Aortic smooth muscle cell (primary cell): ENCODE data around the gene CELF5. TPM values are rescaled to one million over a fixed set of nuclear protein-coding genes. Genes with fewer than 3 reads are reported as not detected.

Experiments
- total RNA-seq: library from RNA; depleted of rRNA; stranded (reverse); fragments of >200 nt; gene quantifications from 2 replicates; pipeline ENCODE4 v1.2.3, GENCODE V29; 2014

CELF5 gene
- total RNA-seq = not detected in 2 replicates

DNA sequence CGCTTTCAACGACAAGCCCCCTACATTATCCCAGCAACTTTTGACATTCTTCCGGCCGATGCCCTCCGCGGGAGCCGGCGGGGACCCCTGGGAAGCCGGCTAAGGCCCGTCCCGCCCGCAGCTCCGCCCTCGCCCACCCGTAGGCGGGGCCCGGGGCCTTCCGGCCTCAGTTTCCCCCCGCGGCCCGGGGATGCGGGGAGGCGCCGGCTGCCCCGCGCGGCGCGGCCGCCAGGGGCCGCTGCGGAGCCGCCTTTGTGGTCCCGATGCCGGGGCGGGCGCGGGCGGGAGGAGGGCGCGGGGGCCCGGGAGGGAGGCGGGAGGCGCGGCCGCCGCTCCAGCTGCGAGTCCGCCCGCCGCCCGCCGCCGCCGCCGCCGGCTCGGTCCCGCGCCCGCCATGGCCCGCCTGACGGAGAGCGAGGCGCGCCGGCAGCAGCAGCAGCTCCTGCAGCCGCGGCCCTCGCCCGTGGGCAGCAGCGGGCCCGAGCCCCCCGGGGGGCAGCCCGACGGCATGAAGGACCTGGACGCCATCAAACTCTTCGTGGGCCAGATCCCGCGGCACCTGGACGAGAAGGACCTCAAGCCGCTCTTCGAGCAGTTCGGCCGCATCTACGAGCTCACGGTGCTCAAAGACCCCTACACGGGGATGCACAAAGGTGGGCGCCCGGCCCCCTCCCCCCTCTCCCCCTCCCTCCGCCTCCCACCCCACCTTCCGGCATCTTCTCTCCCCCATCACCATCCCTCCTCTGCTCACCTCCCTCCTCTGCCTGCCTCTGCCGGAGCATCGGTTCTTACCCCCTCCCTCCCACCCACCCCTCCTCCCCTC lies at the start of gene CELF5:
Gene CELF5, plus strand, starts transcription at position 316 of the 823 bp plus-strand sequence. Its CDS starts 79 bp downstream, at position 395.

DNA sequence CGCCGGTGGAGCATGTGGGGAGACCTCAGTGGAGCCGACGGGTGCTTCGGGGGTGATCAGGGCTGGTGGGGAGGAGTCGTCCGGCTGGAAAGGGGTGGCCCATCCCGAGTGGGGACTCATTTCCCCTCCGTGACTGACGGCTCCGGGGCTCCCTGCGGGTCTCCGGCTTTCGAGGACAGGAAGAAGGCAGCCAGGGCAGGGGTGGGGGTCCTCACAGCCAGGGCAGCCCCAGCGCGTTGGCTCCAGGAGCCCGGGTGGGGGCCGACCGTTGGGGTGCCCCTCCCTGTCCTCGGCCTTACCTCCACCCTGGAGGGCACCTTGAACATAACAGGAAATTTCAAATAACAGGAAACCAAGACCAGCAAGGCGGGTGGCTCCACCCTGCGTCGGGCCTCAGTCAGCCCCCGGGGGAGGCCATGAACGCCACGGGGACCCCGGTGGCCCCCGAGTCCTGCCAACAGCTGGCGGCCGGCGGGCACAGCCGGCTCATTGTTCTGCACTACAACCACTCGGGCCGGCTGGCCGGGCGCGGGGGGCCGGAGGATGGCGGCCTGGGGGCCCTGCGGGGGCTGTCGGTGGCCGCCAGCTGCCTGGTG lies 46.0 kb upstream of the CELF5 start, which contains the start of gene S1PR4:
Gene S1PR4, plus strand, starts transcription at position 393 of the 596 bp plus-strand sequence. Its CDS starts 24 bp downstream, at position 417.

DNA sequence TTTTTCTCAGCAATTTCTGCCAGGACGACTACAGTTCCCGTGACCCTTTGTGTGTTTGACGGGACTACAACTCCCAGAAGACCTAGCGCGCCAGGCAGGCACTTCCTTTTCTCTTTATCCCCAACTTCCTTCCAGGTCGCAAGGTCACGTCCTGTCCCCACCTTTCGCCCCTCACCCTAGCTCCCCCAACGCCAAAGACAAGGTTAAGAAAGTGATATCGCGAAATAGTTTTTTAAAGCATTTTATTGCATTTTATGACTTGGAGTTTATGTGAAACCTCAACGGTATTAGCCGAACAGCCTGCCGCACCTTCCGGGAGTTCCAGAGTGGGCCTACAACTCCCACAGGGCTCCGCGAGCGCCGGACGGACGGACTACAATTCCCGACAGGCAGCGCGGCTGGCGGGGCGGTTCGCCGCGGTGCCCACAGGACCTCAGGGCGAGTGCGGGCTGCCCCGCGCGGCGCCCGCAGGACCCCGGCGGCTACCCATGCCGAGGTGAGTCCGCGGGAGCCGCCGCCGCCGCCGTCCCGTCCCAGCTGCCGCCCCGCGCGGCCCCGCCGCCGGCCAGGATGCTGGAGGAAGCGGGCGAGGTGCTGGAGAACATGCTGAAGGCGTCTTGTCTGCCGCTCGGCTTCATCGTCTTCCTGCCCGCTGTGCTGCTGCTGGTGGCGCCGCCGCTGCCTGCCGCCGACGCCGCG lies 38.9 kb upstream of the CELF5 start, which contains the start of gene NCLN:
Gene NCLN, plus strand, starts transcription at position 470 of the 699 bp plus-strand sequence. Its CDS starts 101 bp downstream, at position 571.

Other genes with a start within 250 kb of the CELF5 start
- gene TLE6, start 247.1 kb upstream of the CELF5 start, total RNA-seq = 1.7 and 2.0 TPM in 2 replicates
- gene TLE2, start 195.4 kb upstream of the CELF5 start, total RNA-seq = 3.2 and 4.6 TPM in 2 replicates
- gene TLE5, start 162.2 kb upstream of the CELF5 start, total RNA-seq = 145 and 157 TPM in 2 replicates
- 86.4 and 124 TPM in 2 replicates for gene GNA11, start 130.3 kb upstream of the CELF5 start, total RNA-seq
- gene GNA15, start 88.6 kb upstream of the CELF5 start, total RNA-seq = 0.19 TPM in 1 of 2 replicates, not detected in the other
- gene S1PR4, start 45.9 kb upstream of the CELF5 start, total RNA-seq = not detected in 2 replicates
- gene NCLN, start 38.7 kb upstream of the CELF5 start, total RNA-seq = 33.0 and 41.5 TPM in 2 replicates
- 53.5 and 69.8 TPM in 2 replicates for gene NFIC, start 141.9 kb downstream of the CELF5 start, total RNA-seq